ENCODE measurements around the gene LRGUK.

LRGUK gene

GRCh38 chr7:134126596-134126965, 559 bp upstream of the LRGUK start:
- DNase-seq, result no peak

DNA sequence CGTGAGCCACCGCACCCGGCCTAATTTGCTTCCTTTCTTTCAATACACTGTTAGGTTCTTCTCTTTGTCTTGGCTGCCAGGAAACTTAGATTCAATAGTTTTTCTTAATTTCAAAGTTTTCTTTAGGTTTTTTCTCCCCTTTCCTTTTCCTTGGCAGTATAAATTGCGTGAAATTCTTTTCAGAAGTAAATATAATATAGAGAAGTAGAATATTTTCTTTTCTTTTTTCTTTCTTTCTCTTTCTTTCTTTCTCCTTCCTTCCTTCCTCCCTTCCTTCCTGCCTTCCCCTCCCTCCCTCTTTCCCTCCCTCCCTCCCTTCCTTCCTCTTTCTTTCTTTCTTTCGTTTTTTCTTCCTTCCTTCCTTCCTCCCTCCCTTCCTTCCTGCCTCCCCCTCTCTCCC, 1.7 kb downstream of the LRGUK start:
- no peak for DNase-seq

DNA sequence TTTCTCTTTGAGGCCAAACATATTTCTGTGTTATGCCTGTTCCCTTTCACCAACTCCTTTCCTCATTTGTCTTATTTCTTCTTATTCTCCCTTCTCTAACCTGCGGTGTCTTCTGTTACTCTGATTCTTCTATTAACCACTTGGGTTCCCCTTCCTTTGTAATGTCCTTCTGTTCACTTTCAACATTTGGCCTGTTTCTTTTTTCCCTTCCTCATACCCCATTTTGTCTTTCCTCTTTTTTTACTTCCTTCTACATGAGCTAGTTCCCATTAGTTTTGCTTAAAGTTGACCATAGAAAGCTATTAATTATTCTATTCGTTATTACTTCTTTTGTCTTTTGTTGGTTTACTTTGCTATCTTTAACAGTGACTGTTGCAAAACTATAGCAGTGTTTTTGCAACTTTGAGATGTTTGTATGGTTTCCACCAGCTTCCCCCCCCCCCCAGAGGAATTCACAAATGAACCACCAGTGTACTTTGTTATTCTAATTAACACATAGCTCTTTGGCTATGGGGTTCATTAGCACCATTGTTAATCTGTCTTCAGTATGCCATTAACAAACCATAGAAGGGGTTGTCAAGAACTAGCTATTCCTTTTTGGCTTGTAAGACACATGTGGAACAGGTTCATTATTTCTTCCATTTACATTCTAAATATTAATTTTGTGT, 2.9 kb downstream of the LRGUK start:
- no peak for DNase-seq

- DNase-seq, result no peak
Measured at GRCh38 chr7:134134004-134134403, 6.9 kb downstream of the LRGUK start.

GRCh38 chr7:134140889-134141867, 14.0 kb downstream of the LRGUK start:
- peak in 3 of 5 experiments; percentile 9 to 33 (median 25) for DNase-seq

DNA sequence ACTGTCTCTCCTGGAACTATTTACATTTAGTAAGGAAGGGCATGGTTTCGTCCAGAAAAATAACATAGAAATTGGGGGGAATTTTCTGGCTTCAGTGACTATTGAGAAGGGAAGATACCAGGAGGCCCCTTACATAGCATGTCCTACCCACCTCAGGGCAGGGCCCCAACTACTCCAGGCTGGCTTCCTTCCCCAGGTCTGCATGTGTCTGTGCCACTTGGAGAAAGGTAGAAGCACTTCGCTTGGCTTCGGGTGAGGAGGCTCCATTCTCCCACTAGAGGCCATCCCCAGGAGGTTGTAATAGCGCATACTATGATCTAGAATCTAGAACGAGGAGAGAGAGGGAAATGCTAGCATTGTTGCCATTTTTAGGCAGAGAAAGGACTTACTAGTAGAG, 14.7 kb downstream of the LRGUK start:
- no peak for DNase-seq

DNA sequence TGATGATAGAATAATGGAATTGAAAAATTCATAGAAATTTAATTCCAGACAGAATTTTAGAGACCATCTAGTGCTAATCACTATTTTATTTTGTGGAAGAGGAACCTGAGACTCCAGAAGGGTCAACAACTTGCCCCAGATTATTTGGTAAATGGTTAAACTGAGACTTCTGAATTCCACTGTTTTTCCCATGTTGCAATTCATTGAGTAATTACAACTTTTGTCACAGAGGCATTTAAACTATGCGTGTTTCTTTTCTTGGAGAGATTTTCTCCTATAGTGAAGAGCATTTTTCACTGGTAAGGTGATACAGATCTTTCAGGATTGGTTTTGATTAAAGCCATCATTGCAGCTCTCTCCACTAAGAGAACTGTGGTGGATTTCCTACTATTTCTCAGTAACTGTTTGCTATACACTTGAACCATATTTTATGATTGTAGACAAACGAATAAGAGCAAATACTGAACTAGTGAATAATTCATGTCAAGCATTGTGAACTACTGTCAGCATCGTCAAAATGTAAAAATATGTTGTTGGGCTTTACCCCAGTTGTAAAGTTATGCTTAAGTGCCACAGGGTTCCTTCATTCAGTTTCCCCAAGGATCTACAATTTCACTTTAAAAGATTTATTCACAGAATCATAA, 26.5 kb downstream of the LRGUK start:
- no peak for DNase-seq

GRCh38 chr7:134154581-134155130, 27.5 kb downstream of the LRGUK start:
- no peak for DNase-seq

- DNase-seq, result no peak
Measured at GRCh38 chr7:134155206-134155605, 28.1 kb downstream of the LRGUK start.

- no peak for DNase-seq
Measured at GRCh38 chr7:134155871-134156270, 28.7 kb downstream of the LRGUK start.

DNA sequence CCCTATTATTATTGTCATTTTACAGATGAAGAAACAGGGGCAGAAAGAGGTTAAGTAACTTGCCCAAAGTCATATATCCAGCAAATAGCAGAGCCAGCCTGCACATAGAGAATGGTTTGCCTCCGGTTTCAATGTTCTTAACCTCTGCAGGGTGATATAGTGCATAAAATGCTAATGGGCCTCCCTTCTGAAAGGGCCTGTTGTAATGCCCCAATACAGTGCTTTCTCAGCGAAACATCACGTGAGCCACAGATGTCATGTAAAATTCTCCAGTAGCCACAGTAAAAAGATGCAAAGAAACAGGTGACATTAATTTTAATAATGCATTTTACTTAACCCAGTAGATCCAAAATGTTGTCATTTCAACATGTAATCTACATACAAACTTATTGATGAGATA, 38.1 kb downstream of the LRGUK start:
- no peak for DNase-seq

DNA sequence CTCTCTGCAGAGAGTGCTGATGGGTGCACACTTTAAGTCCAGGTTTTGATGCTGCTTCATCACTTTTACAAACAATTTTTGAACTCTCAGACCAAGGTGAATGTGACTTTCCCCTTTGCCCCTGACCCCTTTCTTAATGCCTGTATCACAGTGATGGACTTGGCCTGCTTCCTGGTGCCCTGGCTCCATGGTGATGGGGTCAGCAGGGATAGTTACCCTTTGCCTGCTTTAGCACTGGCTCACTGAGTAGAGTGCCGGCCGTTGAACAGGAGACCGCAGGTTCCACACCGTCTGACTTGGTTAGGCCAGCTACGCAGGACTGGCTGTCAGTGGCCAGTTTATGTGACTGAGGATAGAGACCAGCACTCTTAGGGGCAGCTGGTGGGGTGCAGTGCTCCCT, 40.1 kb downstream of the LRGUK start:
- no peak for DNase-seq

DNA sequence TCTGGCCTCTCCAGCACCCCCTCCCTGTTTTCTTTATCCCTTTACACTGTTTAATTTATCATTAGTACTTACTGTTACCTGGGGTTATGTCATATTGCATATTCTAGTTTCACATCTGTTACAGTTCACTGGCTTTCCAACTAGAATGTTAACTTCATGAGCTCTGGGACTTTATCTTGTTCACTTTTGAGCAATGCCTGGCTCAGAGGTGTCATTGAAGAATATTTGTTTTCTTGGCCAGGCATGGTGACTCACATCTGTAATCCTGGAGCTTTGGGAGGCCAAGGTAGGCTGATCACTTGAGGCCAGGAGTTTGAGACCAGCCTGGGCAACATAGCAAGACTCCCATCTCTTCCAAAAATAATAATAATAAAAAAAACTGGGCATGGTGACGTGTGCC, 40.7 kb downstream of the LRGUK start:
- no peak for DNase-seq

DNA sequence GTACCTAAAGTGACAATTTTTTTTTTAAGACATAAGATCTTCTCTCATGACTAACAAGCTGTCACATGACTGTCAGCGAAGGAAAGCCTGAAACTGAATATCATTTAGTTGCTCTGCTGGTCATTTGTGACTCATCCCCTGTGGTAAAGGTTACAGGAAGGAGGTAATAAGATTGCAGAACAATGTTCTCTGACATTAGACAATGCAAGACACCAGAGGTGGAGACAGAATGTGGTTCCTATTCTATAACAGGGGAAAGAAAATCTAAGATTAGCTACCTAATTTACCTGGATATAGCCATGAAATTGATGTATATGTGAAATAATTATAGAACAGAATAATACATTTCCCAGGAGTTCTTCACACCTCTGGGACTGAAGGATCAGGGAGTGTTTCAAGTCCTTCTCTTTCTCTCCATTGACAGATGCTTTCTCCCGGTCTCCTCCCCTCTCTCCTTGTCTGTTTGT, 47.7 kb downstream of the LRGUK start:
- DNase-seq, result peak in 1 of 5 experiments; percentile 60

GRCh38 chr7:134175334-134176036, 48.3 kb downstream of the LRGUK start:
- no peak for DNase-seq

GRCh38 chr7:134176037-134176350, 48.9 kb downstream of the LRGUK start:
- no peak for DNase-seq

GRCh38 chr7:134179036-134180011, 52.2 kb downstream of the LRGUK start:
- no peak for DNase-seq

DNA sequence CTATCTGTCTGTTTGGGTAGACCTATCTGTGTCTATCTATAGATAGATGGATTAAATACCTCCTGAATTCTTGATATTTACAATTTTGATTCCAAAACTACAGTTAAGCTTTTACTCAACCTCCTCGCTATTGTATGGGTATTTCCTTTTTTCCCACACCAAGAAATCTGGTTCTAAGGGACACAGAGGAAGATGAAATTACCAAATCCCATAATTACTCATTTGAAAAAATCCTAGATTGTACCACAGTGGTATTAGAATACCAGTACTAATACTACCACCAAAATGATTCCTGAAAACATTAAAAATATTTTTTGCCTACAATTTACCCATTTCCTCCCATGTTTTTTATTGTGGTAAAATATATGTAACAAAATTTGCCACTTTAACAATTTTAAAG, 53.2 kb downstream of the LRGUK start:
- no peak for DNase-seq

DNA sequence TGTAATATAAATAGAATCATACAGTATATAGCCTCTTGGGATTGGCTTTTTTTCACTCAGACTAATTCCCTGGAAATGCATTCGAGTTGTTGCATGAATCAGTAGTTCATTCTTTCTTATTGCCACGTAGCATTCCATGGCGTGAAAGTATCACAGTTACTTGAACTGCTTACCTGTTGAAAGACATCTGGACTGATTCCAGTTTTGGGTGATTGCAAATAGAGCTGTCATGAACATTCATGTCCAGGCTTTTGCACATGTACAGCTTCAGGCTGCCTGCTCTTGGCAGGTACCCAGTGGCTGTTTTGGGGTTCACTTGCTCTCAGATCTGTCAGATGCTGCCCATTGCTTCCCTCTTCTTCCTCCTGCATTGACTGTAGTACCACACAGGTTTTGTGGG, 54.9 kb downstream of the LRGUK start:
- no peak for DNase-seq

GRCh38 chr7:134184767-134185166, 57.6 kb downstream of the LRGUK start:
- no peak for DNase-seq

GRCh38 chr7:134186027-134186426, 58.9 kb downstream of the LRGUK start:
- DNase-seq, result no peak

All from T-helper 2 cell (primary cell).